Chondrocyte (in vitro differentiated cells): ENCODE results near the gene TOX4. TPM values are rescaled to one million over a fixed set of nuclear protein-coding genes. Genes with fewer than 3 reads are reported as not detected.
"Not testable (repeated sequence)": the region's sequence is repeated elsewhere in the genome, so short reads cannot be mapped to it uniquely, and the experiment has no call there.

Experiments
- DNase-seq: peaks from one replicate; pipeline ENCODE4 v3.0.0; 2021; ENCODE audit warnings: mixed read lengths, low spot score
- H3K27ac Mint-ChIP-seq: one replicate; pipeline ENCODE4 v1.8.0; 2021; ENCODE audit warnings: mild to moderate bottlenecking, moderate library complexity, mixed read lengths; ENCODE audit not compliant: unreplicated experiment
- H3K27me3 Mint-ChIP-seq: 2 replicates; pipeline ENCODE4 v1.8.0; 2021; ENCODE audit warnings: low read depth, mixed read lengths
- H3K36me3 Mint-ChIP-seq: 2 replicates; pipeline ENCODE4 v1.8.0; 2021; ENCODE audit warnings: low read depth, mixed read lengths
- H3K4me1 Mint-ChIP-seq: 2 replicates; pipeline ENCODE4 v1.8.0; 2021; ENCODE audit warnings: low read depth, mild to moderate bottlenecking, mixed read lengths
- H3K4me3 Mint-ChIP-seq: one replicate; pipeline ENCODE4 v1.8.0; 2021; ENCODE audit warnings: mild to moderate bottlenecking, moderate library complexity, mixed read lengths; ENCODE audit not compliant: unreplicated experiment
- H3K9me3 Mint-ChIP-seq: 2 replicates; pipeline ENCODE4 v1.8.0; 2021; ENCODE audit warnings: low read depth, mixed read lengths
- total RNA-seq: library from RNA; stranded (reverse); gene quantifications from 3 replicates; pipeline ENCODE4 v1.2.1, GENCODE V29; 2021
- TF ChIP-seq, protein P1 (sequence below): fragments of 200-600 bp; sonication (generic); IDR thresholded peaks from 2 replicates; pipeline ENCODE4 v1.5.0; 2021; ENCODE audit warnings: antibody characterized with exemption, mild to moderate bottlenecking, moderate library complexity

The TOX4 gene
- total RNA-seq, 1 donor from 2014 or later = 71.8 TPM

DNA sequence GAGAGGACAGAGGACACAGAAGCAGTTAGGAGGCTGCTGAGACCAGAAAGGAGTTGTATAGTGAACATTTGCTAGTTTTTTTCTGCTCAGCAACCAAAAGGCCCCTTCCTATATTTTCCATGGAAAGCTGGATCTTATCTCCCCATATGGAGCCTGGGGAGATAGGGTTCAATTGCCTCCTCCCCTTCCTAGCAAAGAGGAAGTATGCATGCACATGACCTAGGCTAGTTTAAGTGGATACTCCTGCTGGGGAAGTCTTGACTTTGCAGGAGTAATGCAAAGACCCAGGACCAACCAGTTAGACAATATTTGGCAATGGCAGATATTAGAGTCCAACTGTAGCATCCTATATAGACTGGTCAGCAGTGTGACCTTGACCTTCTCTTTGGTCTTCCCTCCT, 36.1 kb upstream of the TOX4 start:
- Mint-ChIP-seq H3K4me3 (no peak overlapping the region), H3K4me1 (peaks cover 15% of the 10 kb centered on the region), H3K27ac (no peak overlapping the region), H3K27me3 (no peaks in the 10 kb centered on the region), H3K36me3 (peaks cover 2% of the 10 kb centered on the region), H3K9me3 (no peaks in the 10 kb centered on the region)
- no peak for DNase-seq
- TF ChIP-seq, protein P1, sequence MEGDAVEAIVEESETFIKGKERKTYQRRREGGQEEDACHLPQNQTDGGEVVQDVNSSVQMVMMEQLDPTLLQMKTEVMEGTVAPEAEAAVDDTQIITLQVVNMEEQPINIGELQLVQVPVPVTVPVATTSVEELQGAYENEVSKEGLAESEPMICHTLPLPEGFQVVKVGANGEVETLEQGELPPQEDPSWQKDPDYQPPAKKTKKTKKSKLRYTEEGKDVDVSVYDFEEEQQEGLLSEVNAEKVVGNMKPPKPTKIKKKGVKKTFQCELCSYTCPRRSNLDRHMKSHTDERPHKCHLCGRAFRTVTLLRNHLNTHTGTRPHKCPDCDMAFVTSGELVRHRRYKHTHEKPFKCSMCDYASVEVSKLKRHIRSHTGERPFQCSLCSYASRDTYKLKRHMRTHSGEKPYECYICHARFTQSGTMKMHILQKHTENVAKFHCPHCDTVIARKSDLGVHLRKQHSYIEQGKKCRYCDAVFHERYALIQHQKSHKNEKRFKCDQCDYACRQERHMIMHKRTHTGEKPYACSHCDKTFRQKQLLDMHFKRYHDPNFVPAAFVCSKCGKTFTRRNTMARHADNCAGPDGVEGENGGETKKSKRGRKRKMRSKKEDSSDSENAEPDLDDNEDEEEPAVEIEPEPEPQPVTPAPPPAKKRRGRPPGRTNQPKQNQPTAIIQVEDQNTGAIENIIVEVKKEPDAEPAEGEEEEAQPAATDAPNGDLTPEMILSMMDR = no peak

DNA sequence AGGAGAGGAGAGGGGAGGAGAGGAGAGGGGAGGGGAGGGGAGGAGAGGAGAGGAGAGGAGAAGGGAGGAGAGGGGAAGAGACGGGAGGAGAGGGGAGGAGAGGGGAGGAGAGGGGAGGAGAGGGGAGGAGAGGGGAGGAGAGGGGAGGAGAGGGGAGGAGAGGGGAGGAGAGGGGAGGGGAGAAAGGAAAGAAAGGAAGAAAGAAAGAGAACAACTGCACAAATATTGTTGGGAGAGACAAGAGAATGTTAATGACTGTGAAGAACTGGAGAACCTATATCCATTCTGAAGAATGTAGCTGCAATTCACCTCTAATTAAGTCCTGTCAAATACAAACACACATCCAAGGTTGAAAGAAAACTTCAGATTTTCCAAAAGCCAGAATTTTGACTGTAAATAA, 34.3 kb upstream of the TOX4 start:
- DNase-seq, H3K27me3 Mint-ChIP-seq, H3K4me1 Mint-ChIP-seq, H3K36me3 Mint-ChIP-seq, H3K4me3 Mint-ChIP-seq, H3K9me3 Mint-ChIP-seq, H3K27ac Mint-ChIP-seq: not testable (repeated sequence)

DNA sequence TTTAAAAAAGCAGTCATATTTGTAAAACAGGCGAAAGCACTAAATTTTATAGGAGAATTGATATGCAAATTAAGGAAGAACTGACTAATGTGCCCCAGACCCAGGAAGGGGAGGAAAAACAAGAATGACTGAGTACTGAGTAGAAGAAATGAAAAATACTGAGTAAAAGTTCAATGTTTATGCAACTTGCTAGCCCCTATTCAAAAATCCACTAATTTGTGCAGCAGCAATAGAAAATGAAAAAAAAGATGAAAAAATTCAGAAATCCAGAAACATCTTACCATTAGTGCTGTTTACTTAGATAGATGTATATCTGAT, 27.1 kb upstream of the TOX4 start:
- DNase-seq = no peak
- Mint-ChIP-seq H3K4me3 (no peak overlapping the region), H3K27ac (peak overlapping the region; percentile 25), H3K9me3 (no peaks in the 10 kb centered on the region), H3K27me3 (no peaks in the 10 kb centered on the region), H3K4me1 (peaks cover 34% of the 10 kb centered on the region), H3K36me3 (no peaks in the 10 kb centered on the region)
- TF ChIP-seq, protein P1 = no peak

DNA sequence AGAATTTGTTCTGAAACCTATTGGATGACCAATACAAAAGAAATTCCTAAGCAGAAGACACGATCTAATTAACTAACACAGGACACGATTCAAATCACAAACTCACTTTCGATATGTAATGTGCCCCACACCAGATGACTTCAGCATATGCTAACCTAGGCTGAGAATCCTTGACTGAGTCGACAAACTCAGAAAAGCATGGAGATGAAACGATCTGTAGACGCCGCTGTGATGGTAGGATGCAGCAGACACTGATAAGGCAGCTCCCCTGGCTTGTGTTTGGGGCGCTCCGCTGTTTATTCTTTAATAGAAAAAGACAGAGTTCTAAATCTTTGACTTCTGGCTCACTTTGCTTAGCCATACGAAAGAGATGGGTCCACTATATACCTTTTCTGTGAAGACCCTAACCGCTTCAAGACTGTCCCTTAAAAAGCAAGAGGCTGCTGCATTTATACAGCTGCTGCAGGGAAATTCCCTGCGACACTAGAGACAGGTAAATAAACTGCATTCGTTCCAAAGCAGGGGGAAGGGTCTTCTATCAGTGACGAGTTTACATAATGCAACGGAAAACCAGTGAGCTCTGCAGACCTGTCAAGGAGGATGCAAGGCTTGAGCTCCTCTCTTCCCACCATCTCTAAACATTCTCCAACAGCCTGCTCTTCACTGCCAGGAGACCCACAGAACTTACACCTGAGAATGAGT, 22.0 kb upstream of the TOX4 start:
- Mint-ChIP-seq H3K27me3 (no peaks in the 10 kb centered on the region), H3K4me3 (peak overlapping the region; percentile 91), H3K9me3 (no peaks in the 10 kb centered on the region), H3K4me1 (peaks cover 42% of the 10 kb centered on the region), H3K27ac (peak overlapping the region; percentile 100), H3K36me3 (peaks cover 5% of the 10 kb centered on the region)
- DNase-seq = no peak
- TF ChIP-seq, protein P1 = no peak

DNA sequence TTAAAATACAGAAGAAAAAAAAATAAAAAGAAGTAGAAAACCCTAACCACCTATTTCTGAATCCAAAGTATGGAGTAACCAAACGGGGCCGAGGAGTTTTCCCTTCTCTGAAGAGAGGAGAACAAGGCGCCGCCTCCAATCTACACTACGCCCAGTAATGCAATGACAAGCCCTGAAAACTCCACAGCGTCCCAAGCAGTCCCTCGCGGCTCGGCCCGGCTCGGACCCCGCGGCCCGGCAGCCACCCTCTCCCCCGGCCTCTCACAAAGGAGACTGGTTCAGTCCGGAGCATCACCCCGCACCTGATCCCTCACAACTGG, 21.4 kb upstream of the TOX4 start:
- TF ChIP-seq, protein P1 = no peak
- peaks cover 36% of the 10 kb centered on the region for H3K4me1 Mint-ChIP-seq
- peak overlapping the region; percentile 100 for H3K27ac Mint-ChIP-seq
- DNase-seq = no peak
- H3K9me3 Mint-ChIP-seq = no peaks in the 10 kb centered on the region
- H3K4me3 Mint-ChIP-seq = peak overlapping the region; percentile 91
- no peaks in the 10 kb centered on the region for H3K27me3 Mint-ChIP-seq
- H3K36me3 Mint-ChIP-seq = peaks cover 5% of the 10 kb centered on the region

DNA sequence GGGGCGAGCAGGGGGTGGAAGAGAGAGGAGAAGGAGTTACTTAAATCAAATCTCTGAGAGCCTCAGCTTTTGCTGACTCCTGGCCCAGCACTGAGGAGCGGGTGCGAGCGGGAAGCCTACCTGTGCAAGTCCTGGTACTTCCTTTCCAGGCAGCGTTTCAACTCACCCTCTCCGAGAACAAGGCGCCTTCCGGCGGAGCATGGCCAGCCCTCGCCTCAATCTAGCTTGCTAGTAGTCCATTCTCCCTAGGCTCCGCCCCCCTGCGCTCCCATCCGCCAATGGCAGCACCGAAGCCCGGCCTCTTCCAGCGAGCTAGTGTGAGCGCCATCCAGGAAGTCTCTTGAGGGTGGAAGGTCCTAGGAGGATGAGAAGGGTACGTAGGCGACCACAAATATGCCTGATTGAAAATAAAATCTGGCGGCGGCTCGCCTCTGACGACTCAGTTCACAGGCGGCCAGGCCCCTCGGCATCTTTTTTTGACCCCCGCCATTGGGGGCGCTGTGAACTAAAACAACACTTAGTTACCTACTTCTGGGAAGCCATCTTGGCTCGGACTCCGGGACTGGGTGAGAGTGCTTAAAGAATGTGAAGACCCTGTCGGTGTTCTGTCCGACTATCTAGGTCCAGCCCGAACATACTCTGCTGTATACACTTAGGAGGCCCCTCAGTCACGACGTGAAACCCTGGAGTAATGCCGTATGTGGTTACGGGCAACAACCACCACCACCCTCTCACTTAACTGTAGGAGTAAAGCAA, 20.9 kb upstream of the TOX4 start, which contains the start of gene CHD8:
TSS of gene CHD8 (minus strand) at position 212 of the 756 bp plus-strand sequence. CDS start 24,480 bp downstream, outside the sequence.
- Mint-ChIP-seq H3K9me3 (no peaks in the 10 kb centered on the region), H3K27me3 (no peaks in the 10 kb centered on the region), H3K36me3 (peaks cover 8% of the 10 kb centered on the region), H3K4me3 (peak within 1 kb of the TSS; percentile 91), H3K4me1 (peaks cover 33% of the 10 kb centered on the region), H3K27ac (peak within 1 kb of the TSS; percentile 100)
- TF ChIP-seq, protein P1 = peak; percentile 82
- peak; percentile 100 for DNase-seq
